Epidermal melanocyte (primary cell): ENCODE data around the gene TNFSF12.

Experiments used
- DNase-seq: peaks from one replicate; pipeline ENCODE4 v3.0.0; 2011; ENCODE audit warnings: low spot score; ENCODE audit not compliant: insufficient read length

Gene TNFSF12

GRCh38 chr17:7563115-7563869 is 14.4 kb downstream of the TNFSF12 start:
- no peak for DNase-seq

GRCh38 chr17:7569571-7569970 is 20.7 kb downstream of the TNFSF12 start:
- DNase-seq, result no peak

DNA sequence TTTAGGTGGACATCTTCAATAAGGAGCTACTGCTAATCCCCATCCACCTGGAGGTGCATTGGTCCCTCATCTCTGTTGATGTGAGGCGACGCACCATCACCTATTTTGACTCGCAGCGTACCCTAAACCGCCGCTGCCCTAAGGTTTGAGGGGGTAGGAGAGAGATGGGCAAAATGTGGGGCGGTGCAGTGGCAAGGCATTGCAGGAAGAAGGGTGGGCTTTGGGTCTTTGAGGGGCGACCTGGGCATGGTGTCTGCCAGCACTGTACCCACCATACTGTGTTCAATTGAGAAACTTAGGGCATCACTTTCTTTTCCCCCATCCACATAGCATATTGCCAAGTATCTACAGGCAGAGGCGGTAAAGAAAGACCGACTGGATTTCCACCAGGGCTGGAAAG is 21.5 kb downstream of the TNFSF12 start:
- no peak for DNase-seq

GRCh38 chr17:7572338-7572587 is 23.4 kb downstream of the TNFSF12 start:
- peak; percentile 98 for DNase-seq

DNA sequence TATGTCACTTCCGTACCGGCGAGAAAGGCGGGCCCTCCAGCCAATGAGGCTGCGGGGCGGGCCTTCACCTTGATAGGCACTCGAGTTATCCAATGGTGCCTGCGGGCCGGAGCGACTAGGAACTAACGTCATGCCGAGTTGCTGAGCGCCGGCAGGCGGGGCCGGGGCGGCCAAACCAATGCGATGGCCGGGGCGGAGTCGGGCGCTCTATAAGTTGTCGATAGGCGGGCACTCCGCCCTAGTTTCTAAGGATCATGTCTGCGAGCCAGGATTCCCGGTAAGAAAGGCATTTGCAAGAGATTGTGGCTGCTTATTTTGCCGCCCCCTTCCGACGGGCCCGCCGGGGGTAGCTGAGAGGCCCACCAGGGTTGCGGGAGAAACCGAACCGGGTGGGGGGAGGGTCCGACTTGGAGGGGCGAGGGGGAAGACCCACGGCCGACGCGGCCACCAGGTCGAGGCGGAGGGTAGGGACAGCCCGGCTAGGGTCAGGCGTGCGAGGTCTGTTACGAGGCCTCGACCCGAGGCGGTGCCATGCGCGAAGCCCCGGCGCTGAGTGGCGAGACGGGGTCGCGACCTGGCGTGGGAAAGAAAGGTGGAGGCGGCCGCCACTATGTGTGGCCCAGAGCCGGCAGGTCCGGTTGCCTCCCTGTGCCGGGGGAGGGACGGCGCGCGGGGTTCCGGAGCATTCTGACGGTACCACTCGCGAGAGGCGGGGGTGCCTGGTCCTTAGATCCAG is 23.9 kb downstream of the TNFSF12 start:
- no peak for DNase-seq

GRCh38 chr17:7573324-7574080 is 24.6 kb downstream of the TNFSF12 start:
- DNase-seq, result peak; percentile 94

DNA sequence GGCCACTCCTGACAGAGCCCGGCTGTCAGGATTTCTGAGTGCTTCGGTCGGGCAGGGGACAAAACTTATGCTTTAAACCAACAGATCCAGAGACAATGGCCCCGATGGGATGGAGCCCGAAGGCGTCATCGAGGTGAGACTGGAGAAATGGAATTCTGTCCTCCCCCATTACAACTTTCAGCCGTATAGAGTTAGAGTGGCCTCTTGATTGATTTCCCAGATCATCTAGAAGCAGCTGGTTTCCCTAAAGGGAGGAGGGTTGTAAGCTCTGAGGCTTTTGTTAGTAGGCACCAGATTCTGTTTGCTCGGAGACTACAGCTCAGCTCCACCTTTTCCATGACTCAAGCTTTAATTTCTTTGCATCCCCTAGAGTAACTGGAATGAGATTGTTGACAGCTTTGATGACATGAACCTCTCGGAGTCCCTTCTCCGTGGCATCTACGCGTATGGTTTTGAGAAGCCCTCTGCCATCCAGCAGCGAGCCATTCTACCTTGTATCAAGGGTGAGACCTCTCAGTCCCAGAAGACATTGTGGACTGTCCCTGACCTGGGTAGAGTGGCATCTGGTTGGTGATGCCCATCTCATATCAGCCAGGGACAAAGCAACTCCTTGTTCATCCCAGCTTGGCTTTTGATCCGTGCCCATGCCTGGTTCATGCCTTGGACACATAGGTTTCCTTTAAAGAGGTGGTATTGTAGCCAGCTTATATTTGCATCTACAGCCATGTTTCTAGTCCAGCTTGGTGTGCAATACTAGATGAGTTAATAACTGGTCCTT is 25.5 kb downstream of the TNFSF12 start:
- DNase-seq, result no peak

GRCh38 chr17:7575481-7575883 is 26.6 kb downstream of the TNFSF12 start:
- DNase-seq, result no peak

GRCh38 chr17:7575959-7576358 is 27.1 kb downstream of the TNFSF12 start:
- DNase-seq, result no peak

GRCh38 chr17:7576432-7576937 is 27.6 kb downstream of the TNFSF12 start:
- DNase-seq, result no peak

GRCh38 chr17:7577327-7578199 is 28.7 kb downstream of the TNFSF12 start:
- no peak for DNase-seq

GRCh38 chr17:7579001-7579833 is 30.4 kb downstream of the TNFSF12 start, which contains the start of gene CD68:
CD68 (plus strand) TSS chr17:7579638; CDS start chr17:7579678, 40 bp downstream.
- peak; percentile 57 for DNase-seq

- DNase-seq, result no peak
Measured at GRCh38 chr17:7579834-7580603, 31.2 kb downstream of the TNFSF12 start.

DNA sequence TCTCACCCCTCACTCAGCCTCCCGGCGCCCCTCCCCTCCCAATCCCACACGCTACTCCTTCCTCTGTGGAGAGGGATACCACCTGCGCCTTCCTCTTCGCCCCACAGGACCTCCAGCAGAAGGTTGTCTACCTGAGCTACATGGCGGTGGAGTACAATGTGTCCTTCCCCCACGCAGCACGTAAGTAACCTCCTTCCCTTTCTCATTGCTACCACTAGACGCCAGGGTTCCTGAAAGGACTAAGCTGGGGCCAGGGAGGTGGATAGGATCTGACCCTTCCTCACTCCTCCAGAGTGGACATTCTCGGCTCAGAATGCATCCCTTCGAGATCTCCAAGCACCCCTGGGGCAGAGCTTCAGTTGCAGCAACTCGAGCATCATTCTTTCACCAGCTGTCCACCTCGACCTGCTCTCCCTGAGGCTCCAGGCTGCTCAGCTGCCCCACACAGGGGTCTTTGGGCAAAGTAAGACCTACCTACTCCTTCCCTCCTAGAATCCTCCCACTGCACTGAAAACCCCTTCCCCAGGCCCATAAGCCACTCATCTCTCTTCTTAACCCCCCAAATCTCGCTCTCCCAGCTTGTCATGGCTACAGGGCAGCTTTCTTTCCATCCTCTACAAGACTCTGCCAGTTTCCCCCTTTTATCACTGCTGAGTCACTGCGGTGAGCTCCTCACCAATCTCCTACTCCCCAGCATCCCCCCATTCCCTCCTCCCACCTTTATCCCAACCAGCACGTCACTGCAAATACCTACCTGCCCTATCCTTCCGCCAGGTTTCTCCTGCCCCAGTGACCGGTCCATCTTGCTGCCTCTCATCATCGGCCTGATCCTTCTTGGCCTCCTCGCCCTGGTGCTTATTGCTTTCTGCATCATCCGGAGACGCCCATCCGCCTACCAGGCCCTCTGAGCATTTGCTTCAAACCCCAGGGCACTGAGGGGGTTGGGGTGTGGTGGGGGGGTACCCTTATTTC is 32.0 kb downstream of the TNFSF12 start:
- no peak for DNase-seq

DNA sequence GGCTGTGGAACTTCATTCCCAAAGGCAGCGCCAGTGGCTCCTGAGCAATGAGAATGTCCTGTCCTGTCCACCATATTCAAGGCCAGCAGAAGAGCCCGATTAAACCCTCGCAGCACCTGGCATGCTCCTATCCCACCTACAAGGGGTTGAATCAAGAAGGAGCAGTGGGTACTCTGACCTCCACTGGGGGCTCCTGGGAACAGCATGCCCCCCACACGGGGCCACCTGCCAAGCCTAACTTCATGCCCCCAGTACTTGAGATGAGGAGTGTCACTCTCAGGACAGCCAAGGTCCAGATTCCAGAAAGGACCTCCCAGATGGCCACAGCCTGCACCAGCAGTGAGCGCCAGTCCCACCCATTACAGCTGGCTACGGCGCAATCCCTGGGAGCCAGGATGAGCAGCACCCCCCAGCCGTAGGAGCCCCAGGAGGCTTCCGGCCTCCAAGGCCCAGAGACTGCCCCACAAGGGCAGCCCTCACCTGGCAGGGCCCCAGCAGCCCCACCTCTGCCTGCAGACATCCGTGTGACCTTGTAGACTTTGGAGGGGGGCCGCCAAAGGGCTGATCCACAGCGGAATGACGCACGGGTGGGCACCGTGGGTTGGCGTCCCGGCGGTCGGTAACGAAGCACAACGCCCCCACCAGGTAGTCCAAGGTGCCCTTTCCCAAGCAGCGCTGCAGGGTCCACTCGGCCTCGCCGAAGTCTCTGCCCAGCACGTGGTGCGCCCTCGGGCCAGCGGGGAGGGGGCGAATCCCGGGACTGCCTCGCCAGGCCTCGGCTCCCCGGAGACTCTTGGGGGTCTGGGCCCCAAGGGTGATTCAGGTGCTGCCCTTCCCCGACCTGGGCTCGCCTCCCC is 33.8 kb downstream of the TNFSF12 start:
- no peak for DNase-seq

GRCh38 chr17:7583253-7584109 is 34.6 kb downstream of the TNFSF12 start, which contains the start of gene MPDU1:
MPDU1 (plus strand) TSS chr17:7583852; CDS start chr17:7583863, 11 bp downstream.
- peak; percentile 94 for DNase-seq
